Pancreas (tissue), 10 donors: ENCODE measurements around the gene HK1. TPM values are rescaled to one million over a fixed set of nuclear protein-coding genes. Genes with fewer than 3 reads are reported as not detected.
A peak's percentile ranks its signal among the peaks of the same experiment; 100 is the strongest.

ENCODE experiments used
- ATAC-seq, 4 donors: fragments of 200-7000 bp; cut with Tn5 transposase; one replicate each; pipeline versions ENCODE4 v1.8.0 to v1.9.1; 2020; ENCODE audit warnings: mild to moderate bottlenecking in 4 of 4, moderate library complexity in 4 of 4
- DNase-seq, 6 donors: peaks; one replicate each; pipeline ENCODE4 v3.0.0-alpha.2; 2020
- FAIRE-seq: peaks from 2 replicates; lab custom pipeline; 2012; peaks lifted over from hg19 to GRCh38; lab: Jason Lieb, UNC
- H3K27ac ChIP-seq, 4 donors: fragments of 200-600 bp; sonication (generic); 1 replicate in 3 of 4; 2 replicates in 1 of 4; pipeline versions ENCODE4 v1.5.0 to v1.8.0; 2020
- H3K27me3 ChIP-seq, 4 donors: fragments of 200-600 bp; one replicate each; pipeline ENCODE4 v1.8.0; 2021
- H3K36me3 ChIP-seq, 3 donors: fragments of 200-600 bp; sonication (generic) in 1 of 3; one replicate each; pipeline versions ENCODE4 v1.5.0 to v1.8.0; 2020 to 2021
- H3K4me1 ChIP-seq, 3 donors: fragments of 200-600 bp; one replicate each; pipeline ENCODE4 v1.8.0; 2021
- H3K4me3 ChIP-seq, 4 donors: fragments of 200-600 bp; sonication (generic) in 2 of 4; one replicate each; pipeline versions ENCODE4 v1.5.0 to v1.8.0; 2020 to 2021
- H3K9me3 ChIP-seq, 4 donors: fragments of 200-600 bp; one replicate each; pipeline ENCODE4 v1.8.0; 2021
- CTCF ChIP-seq, 4 donors: fragments of 200-600 bp; sonication (generic) in 3 of 4; IDR thresholded peaks; one replicate each; pipeline versions ENCODE4 v1.5.0 to v1.8.0; 2021; ENCODE audit warnings: antibody characterized with exemption in 4 of 4
- WGBS, 2 donors: extraction: QIAGEN DNeasy Blood & Tissue Kit; methylation state at CpG; one replicate each; pipeline ENCODE4 v1.1.7; 2013; 5-methylcytosine and 5-hydroxymethylcytosine counted together
- intact Hi-C, 3 donors: fragments of 100-400 bp; cut with DNase I; formaldehyde crosslinking; loops; one replicate each; pipeline versions ENCODE4 v1.11.1 to v1.14.2; 2022
- polyA plus RNA-seq, 2 donors: library from polyadenylated mRNA; stranded (reverse); fragments of 200-250 nt; gene quantifications; one replicate each; pipeline ENCODE4 v1.2.3, GENCODE V29; 2013
- total RNA-seq, 6 donors: library from RNA; stranded (reverse); fragmentation: NEBNext Ultra II Directional in 4 of 6; extraction: Animal tissue kit (Norgen Biotek cat#: 25700) in 4 of 6; gene quantifications; one replicate each; pipeline versions ENCODE4 v1.2.1 to v1.2.4, GENCODE V29; 2021 to 2023
- donor health status: healthy with polysubstance abuse.
- donor health status: DM: no; HTN: no; CAD: no; lungs with moderate emphysema.
- donor health status: DM: no; HTN: no; CAD: no.
- donor health status: control.
- donor health status: control.
- donor health status: Bipolar disorder and iron deficiency.
- donor health status: DM: yes; HTN: yes; CAD: no.
- donor health status: DM: no; HTN: no; CAD: no.
- donor health status: DM: no; HTN: no; CAD: no.
- donor health status: DM: yes; HTN: yes; CAD: no.

HK1 gene
- total and polyA plus RNA-seq, 8 donors = 6.7 to 18.1 (median 8.6) TPM

- no peak for DNase-seq
- FAIRE-seq = no peak
- Histone ChIP-seq H3K27ac (no peak overlapping the region), H3K27me3 (no peaks in the 10 kb centered on the region), H3K4me1 (peaks cover 0 to 4% (median 4%) of the 10 kb centered on the region in 3 donors), H3K36me3 (no peaks in the 10 kb centered on the region), H3K9me3 (no peaks in the 10 kb centered on the region), H3K4me3 (no peak overlapping the region)
- WGBS, 2 donors = 63 to 71% methylated on average over 5 of the region's 5 CpGs
- ATAC-seq = no peak
- intact Hi-C loops = no loop called here
- no peak for TF ChIP-seq CTCF (IDR thresholded peaks at IDR 0.05)
These were observed 128.1 kb downstream of the HK1 start for GRCh38 chr10:69406302-69406811.

- WGBS, 2 donors = 81 to 82% methylated on average over 6 of the region's 6 CpGs
- H3K4me3 ChIP-seq = no peak overlapping the region
- FAIRE-seq (no peak), DNase-seq (no peak), ATAC-seq (no peak)
- no peaks in the 10 kb centered on the region for H3K36me3 ChIP-seq
- no peaks in the 10 kb centered on the region for H3K27me3 ChIP-seq
- H3K4me1 ChIP-seq = peaks cover 0 to 4% (median 4%) of the 10 kb centered on the region in 3 donors
- H3K9me3 ChIP-seq = no peaks in the 10 kb centered on the region
- TF ChIP-seq CTCF (IDR thresholded peaks at IDR 0.05) = no peak
- no peak overlapping the region for H3K27ac ChIP-seq
- intact Hi-C loops = no loop called here
These were observed 128.7 kb downstream of the HK1 start for GRCh38 chr10:69406816-69407580.

- 68 to 72% methylated on average over 14 of the region's 14 CpGs for WGBS, 2 donors
- no peak overlapping the region for H3K4me3 ChIP-seq
- peak overlapping the region in 2 of 4 donors; percentile 64 to 67 for H3K27ac ChIP-seq
- H3K27me3 ChIP-seq = no peaks in the 10 kb centered on the region
- peaks cover 0 to 4% (median 4%) of the 10 kb centered on the region in 3 donors for H3K4me1 ChIP-seq
- ATAC-seq (peak in 2 of 4 donors; percentile 15 to 20), FAIRE-seq (no peak), DNase-seq (peak in 2 of 6 donors; percentile 40 to 49)
- no peaks in the 10 kb centered on the region for H3K36me3 ChIP-seq
- TF ChIP-seq CTCF (IDR thresholded peaks at IDR 0.05) = no peak
- no peaks in the 10 kb centered on the region for H3K9me3 ChIP-seq
- intact Hi-C loops = no loop called here
These were observed 129.5 kb downstream of the HK1 start for GRCh38 chr10:69407621-69408301.

- DNase-seq (peak; percentile 90 to 97 (median 96)), ATAC-seq (peak; percentile 90 to 93 (median 90)), FAIRE-seq (peak; percentile 60)
- intact Hi-C loops = no loop called here
- H3K27ac ChIP-seq = peak overlapping the region; percentile 78 to 84 (median 80)
- peak overlapping the region in 3 of 4 donors; percentile 16 to 30 (median 27) for H3K4me3 ChIP-seq
- WGBS, 2 donors = 4 to 7% methylated on average over 41 to 64 of the region's 64 CpGs
- TF ChIP-seq CTCF (IDR thresholded peaks at IDR 0.05) = peak; percentile 71 to 91 (median 88)
- no peaks in the 10 kb centered on the region for H3K9me3 ChIP-seq
- no peaks in the 10 kb centered on the region for H3K27me3 ChIP-seq
- H3K36me3 ChIP-seq = no peaks in the 10 kb centered on the region
- H3K4me1 ChIP-seq = peaks cover 0 to 4% (median 4%) of the 10 kb centered on the region in 3 donors
These were observed 130.3 kb downstream of the HK1 start for GRCh38 chr10:69408318-69409175.
